ENCODE results near the gene SEC22A. TPM values are rescaled to one million over a fixed set of nuclear protein-coding genes. Genes with fewer than 3 reads are reported as not detected.
A peak's percentile ranks its signal among the peaks of the same experiment; 100 is the strongest.

The SEC22A gene
- total RNA-seq, 1 experiment from 2014 or later: 62.8 TPM

- in situ Hi-C loops (cut with HindIII; ENCODE audit: low pct_unique_long_range_greater_than_20kb, low sequenced_read_pairs): no loop called here
- DNase-seq (ENCODE audit: low read depth): no peak
These were observed 93.6 kb downstream of the SEC22A start for GRCh38 chr3:123295171-123295900.

GRCh38 chr3:123295901-123296250, 94.1 kb downstream of the SEC22A start:
- in situ Hi-C loops (cut with HindIII; ENCODE audit: low pct_unique_long_range_greater_than_20kb, low sequenced_read_pairs): no loop called here
- DNase-seq (ENCODE audit: low read depth): no peak

DNA sequence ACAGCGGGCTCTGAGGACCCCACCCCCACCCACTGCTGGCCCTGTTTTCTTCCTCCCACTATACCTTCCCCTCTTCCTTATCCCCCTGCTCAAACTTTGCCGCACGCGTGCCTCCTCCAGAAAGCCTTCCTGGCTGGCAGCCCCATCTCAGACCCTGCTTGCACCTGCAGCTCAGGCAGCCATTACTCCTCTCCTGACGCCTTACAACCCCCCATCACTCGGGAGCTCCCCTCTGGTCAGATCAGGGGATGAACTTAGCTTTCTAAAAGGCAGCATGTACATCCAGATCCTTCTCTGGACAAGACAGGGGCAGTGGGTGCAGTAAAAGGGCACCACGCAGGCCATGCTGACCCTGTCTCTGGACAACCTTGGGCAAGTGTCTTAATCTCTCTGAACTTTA, 94.5 kb downstream of the SEC22A start:
- no peak for DNase-seq (ENCODE audit: low read depth)
- in situ Hi-C loops (cut with HindIII; ENCODE audit: low pct_unique_long_range_greater_than_20kb, low sequenced_read_pairs): no loop called here

- in situ Hi-C loops (cut with HindIII; ENCODE audit: low pct_unique_long_range_greater_than_20kb, low sequenced_read_pairs): no loop called here
- DNase-seq (ENCODE audit: low read depth): no peak
These were observed 95.3 kb downstream of the SEC22A start for GRCh38 chr3:123296836-123297626.

DNA sequence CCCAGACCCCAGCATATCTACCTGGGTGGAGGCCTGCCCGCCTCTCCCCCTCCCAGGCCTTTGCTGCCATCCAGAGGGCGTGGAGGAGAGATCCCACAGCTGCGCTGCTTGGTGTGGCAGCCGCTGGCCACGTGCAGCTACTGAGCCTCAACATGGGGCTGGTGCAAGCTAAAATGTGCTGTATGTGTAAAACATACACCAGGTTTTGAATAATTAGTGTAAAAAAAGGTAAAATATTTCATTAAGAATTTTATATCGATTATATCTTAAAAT, 95.8 kb downstream of the SEC22A start:
- in situ Hi-C loops (cut with HindIII; ENCODE audit: low pct_unique_long_range_greater_than_20kb, low sequenced_read_pairs): no loop called here
- DNase-seq (ENCODE audit: low read depth): no peak

GRCh38 chr3:123298903-123299302, 97.2 kb downstream of the SEC22A start:
- in situ Hi-C loops (cut with HindIII; ENCODE audit: low pct_unique_long_range_greater_than_20kb, low sequenced_read_pairs): no loop called here
- DNase-seq (ENCODE audit: low read depth): peak; percentile 18

DNA sequence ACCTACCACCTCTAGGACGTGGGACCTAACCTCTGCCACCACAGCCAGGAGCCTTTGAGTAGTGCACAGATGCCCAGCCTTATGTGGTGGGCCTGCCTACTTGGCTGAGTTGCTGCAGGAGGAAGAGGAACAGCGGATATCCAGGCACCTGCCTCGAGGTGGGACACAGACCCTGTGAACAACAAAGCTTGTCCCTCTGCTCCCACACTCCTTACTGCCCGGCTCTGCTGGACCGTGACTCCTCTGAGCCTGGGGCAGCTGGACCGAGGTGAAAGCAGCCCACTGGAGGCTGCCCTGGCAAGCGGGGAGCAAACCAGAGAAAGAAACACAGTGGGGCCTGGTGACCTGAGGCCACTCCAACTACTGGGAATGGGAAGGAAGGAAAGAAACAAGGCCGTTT, 97.8 kb downstream of the SEC22A start:
- no peak for DNase-seq (ENCODE audit: low read depth)
- in situ Hi-C loops (cut with HindIII; ENCODE audit: low pct_unique_long_range_greater_than_20kb, low sequenced_read_pairs): no loop called here

- no peak for DNase-seq (ENCODE audit: low read depth)
- in situ Hi-C loops (cut with HindIII; ENCODE audit: low pct_unique_long_range_greater_than_20kb, low sequenced_read_pairs): no loop called here
These were observed 98.3 kb downstream of the SEC22A start for GRCh38 chr3:123300056-123300455.

GRCh38 chr3:123300583-123300982, 98.8 kb downstream of the SEC22A start:
- no peak for DNase-seq (ENCODE audit: low read depth)
- in situ Hi-C loops (cut with HindIII; ENCODE audit: low pct_unique_long_range_greater_than_20kb, low sequenced_read_pairs): no loop called here

DNA sequence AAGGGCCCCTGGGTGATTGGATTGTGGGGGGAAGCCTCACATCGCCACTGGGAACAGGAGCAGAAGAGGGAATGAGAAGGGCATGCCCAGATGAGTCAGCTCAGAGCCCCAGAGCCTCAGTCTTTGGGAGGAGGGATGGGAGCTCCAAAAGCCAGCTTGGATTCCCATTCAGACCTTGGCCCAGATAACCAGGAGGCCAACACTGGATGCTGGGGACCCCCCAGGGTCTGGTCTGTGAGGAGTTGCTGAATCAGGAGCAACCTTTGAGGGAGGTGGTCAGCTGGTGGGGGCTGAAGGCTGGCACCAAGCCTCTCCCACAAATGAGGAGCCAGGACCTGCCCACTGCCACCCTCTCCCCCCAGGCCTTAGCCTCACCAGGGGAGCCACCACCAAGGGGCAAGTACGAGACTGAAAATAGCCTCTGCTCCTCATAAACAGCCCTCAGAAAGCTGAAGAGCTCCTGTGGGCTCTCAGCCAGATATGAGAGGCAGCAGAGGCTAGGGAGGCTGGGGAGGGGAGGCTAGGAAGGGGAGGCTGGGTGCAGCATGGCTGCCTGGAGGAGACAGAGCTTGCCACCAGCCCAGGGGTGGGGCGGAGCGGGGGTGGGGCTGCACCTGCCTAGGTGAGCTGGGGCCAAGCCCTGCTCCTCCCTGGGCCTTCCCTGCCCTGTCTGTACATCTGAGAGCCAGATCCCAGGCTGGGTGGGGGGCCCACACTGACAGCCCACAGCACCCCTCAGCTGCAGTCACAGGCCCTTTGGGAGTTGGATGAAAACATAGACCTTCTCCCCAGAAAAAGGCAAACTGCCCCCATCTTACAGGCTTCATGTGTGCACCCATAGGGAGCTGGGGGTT, 99.8 kb downstream of the SEC22A start:
- in situ Hi-C loops (cut with HindIII; ENCODE audit: low pct_unique_long_range_greater_than_20kb, low sequenced_read_pairs): no loop called here
- DNase-seq (ENCODE audit: low read depth): no peak

DNA sequence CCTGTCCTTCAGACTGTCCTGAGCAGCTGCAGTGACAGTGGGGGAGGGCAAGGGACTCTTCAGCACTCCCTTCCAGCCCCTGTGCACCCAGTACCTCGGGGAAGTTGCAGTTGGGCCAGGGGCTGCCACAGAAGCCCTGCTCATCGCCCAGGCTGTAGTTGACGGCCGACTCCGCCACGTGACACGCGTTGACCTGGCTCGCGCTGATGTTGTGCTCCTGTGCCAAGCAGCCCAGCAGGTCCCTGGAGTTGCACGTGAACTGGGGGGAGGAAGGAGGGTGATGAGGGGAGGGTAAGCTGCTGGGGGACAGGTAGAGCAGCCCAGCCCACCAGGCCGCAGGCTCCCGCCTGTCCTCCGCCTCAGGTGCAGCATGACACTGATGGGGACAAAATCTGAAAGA, 101.2 kb downstream of the SEC22A start:
- DNase-seq (ENCODE audit: low read depth): no peak
- in situ Hi-C loops (cut with HindIII; ENCODE audit: low pct_unique_long_range_greater_than_20kb, low sequenced_read_pairs): no loop called here

- in situ Hi-C loops (cut with HindIII; ENCODE audit: low pct_unique_long_range_greater_than_20kb, low sequenced_read_pairs): no loop called here
- no peak for DNase-seq (ENCODE audit: low read depth)
These were observed 102.3 kb downstream of the SEC22A start for GRCh38 chr3:123303976-123304560.

DNA sequence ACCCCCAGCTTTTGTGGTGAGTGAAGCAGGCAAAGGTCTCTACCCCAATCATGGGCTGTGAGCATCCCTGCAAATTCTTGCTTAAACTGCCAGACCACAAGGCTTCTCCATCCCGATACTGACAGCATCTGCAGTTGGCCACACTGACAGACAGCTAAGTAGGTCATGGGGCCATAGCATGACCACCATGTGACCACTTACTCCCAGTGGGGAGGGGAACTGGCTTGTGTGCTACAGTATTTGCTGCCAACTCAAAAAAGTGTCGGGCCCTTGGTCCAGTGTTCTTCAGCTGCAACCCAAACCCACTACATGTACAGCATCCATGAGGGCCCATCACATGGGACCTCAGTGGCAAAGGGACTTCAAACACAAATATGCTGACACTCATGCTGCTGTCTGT, 103.4 kb downstream of the SEC22A start:
- in situ Hi-C loops (cut with HindIII; ENCODE audit: low pct_unique_long_range_greater_than_20kb, low sequenced_read_pairs): no loop called here
- no peak for DNase-seq (ENCODE audit: low read depth)

DNA sequence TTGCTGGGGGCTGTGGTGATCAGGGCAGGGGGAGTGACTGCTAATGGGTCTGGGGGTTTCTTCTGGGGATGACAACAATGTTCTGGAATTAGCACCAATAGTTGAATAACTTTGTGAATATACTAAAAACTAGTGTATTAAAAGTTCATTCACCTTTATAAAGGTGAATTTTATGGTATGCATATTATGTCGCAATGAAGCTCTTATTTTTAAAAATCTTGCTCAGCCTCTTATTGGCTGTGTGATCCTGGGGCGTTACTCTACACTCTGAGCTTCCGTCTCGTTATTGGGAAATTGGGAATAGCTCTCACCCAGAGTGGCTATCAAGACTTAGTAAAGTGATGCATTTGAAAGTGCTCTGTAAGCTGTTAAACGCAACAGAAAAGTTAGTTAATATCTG, 105.3 kb downstream of the SEC22A start:
- in situ Hi-C loops (cut with HindIII; ENCODE audit: low pct_unique_long_range_greater_than_20kb, low sequenced_read_pairs): no loop called here
- no peak for DNase-seq (ENCODE audit: low read depth)

GRCh38 chr3:123310186-123310585, 108.4 kb downstream of the SEC22A start:
- in situ Hi-C loops (cut with HindIII; ENCODE audit: low pct_unique_long_range_greater_than_20kb, low sequenced_read_pairs): no loop called here

GRCh38 chr3:123310741-123311140, 109.0 kb downstream of the SEC22A start:
- in situ Hi-C loops (cut with HindIII; ENCODE audit: low pct_unique_long_range_greater_than_20kb, low sequenced_read_pairs): no loop called here
- DNase-seq (ENCODE audit: low read depth): peak; percentile 25

More at GRCh38 chr3:123310186-123310585, 108.4 kb downstream of the SEC22A start:
- no peak for DNase-seq (ENCODE audit: low read depth)

DNA sequence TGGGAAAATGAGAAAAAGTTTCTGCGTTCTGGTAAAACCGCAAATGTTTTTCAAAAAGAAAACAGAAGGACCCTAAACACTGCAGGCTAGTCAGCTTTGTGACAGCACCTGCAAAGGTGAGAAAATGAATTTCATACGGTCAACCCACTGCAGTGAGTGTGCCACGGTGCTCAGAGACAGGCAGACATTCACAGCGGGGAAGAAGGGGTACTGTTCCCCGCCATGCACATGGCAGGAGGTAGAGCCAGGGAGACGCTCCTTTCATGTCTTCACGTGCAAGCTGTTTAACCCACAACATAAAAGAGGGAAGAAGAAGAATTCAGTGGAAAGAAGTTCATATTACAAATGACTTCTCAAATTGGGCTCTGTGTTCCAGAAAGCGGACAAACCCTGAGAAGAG, 109.5 kb downstream of the SEC22A start:
- no peak for DNase-seq (ENCODE audit: low read depth)
- in situ Hi-C loops (cut with HindIII; ENCODE audit: low pct_unique_long_range_greater_than_20kb, low sequenced_read_pairs): no loop called here

GRCh38 chr3:123312331-123313265, 110.9 kb downstream of the SEC22A start:
- in situ Hi-C loops (cut with HindIII; ENCODE audit: low pct_unique_long_range_greater_than_20kb, low sequenced_read_pairs): no loop called here
- DNase-seq (ENCODE audit: low read depth): no peak

All from Caki2 (cell line).